K562 (cell line): ENCODE results near the gene RACGAP1. TPM values are rescaled to one million over a fixed set of nuclear protein-coding genes. Genes with fewer than 3 reads are reported as not detected.

Source experiments
- CTBP1 ChIP-seq: fragments of 450-650 bp; IDR thresholded peaks from 2 replicates; pipeline ENCODE4 v1.6.1; 2016; ENCODE audit warnings: borderline replicate concordance
- JUNB ChIP-seq: fragments of 450-650 bp; formaldehyde crosslinking; conservative IDR thresholded peaks from 2 replicates; pipeline ENCODE4 v1.4.0; 2020; ENCODE audit warnings: mild to moderate bottlenecking
- MAFK ChIP-seq: IDR thresholded peaks from 2 replicates; pipeline ENCODE4 v1.6.1; 2011; ENCODE audit warnings: low read length, improper control_type of control experiment
- NR2C1 ChIP-seq, 2 experiments: fragments of 450-650 bp; IDR thresholded peaks; 2 replicates each; pipeline ENCODE4 v1.6.1; 2017; ENCODE audit warnings: mild to moderate bottlenecking in 2 of 2, antibody characterized with exemption in 1 of 2, inconsistent platforms in 1 of 2, missing compliant biosample characterization in 1 of 2, missing genetic modification characterization in 1 of 2
- SMAD2 ChIP-seq: fragments of 150-350 bp; IDR thresholded peaks from 2 replicates; pipeline ENCODE4 v1.6.1; 2014; ENCODE audit warnings: low read depth, mild to moderate bottlenecking, low read length
- polyA plus RNA-seq, 8 experiments: library from polyadenylated mRNA; depleted of rRNA in 4 of 8; stranded (reverse) in 5 of 8; unstranded in 3 of 8; fragments of >200 nt; fragmentation: Nextera tagmentation in 2 of 8; fragmentation: Illumina TruSeq in 1 of 8; extraction: Ambion mirVana in 2 of 8; extraction: Trizol in 1 of 8; gene quantifications; 2 replicates each; pipeline versions ENCODE4 v1.2.1 to v1.2.3, GENCODE V29; 2011 to 2014; ENCODE audit warnings: inconsistent platforms in 1 of 8, missing spikeins in 1 of 8
- total RNA-seq, 7 experiments: library from RNA; depleted of rRNA in 6 of 7; stranded (reverse); fragments of >200 nt in 6 of 7; fragmentation: Illumina TruSeq in 2 of 7; extraction: Trizol in 2 of 7; gene quantifications; 2 replicates each; pipeline versions ENCODE4 v1.2.1 to v1.2.3, GENCODE V29; 2011 to 2021; ENCODE audit warnings: low replicate concordance in 1 of 7
- TF ChIP-seq, protein P1 (sequence below), 3 experiments: fragments of 200-800 bp in 1 of 3; sonication (Bioruptor generic) in 1 of 3; sonication (generic) in 1 of 3; formaldehyde crosslinking in 1 of 3; IDR thresholded peaks; 2 replicates each; pipeline versions ENCODE4 v1.6.1 to v1.8.0; 2016 to 2022; ENCODE audit warnings: mild to moderate bottlenecking in 2 of 3, missing compliant biosample characterization in 2 of 3, missing genetic modification characterization in 2 of 3, missing genetic modification reagents in 1 of 3
- TF ChIP-seq, protein P2 (sequence below): fragments of 250-450 bp; sonication (Bioruptor Pico); IDR thresholded peaks from 2 replicates; pipeline ENCODE4 v1.5.0; 2021; ENCODE audit warnings: mild to moderate bottlenecking, moderate library complexity

The RACGAP1 gene
- total and polyA plus RNA-seq, 9 of the 15 experiments (the other 6 are each of a cell fraction or from before 2014, with no cell fraction given) = 56.4 to 92.9 (median 71.8) TPM

DNA sequence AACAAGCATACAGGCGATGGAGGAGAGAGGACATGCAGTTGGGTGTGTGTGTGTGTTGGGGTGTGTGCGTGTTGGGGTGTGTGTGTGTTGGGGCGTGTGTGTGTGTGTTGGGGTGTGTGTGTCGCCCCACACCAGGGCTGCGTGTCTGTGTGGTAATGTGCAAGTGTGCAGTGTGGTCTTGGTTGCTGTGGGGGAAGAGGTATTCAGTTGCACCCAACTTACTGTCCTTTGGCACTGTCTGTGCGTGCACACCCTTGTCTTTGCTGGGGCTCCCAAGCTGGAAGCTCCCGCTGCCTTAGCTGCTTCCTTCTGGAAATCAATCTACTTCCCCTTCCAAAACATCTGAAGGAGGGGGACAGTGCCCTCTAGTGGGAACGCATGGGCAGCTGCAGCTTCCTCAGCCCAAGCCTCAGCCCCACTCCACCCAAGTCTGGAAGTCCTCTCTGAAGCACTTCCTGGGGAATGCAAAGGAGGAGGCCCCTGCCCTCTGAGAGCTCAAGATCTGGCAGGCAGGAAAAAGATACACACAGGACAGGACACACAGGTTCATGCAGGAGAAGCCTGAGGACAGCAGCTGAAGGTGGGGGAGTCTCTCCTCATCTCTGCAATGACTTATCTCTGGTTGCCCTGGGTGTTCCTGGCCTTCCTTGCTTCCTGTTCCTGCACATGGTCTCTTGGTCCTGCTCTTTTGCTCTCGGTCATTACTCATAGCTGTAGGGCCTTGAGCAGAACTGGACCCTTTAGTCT, 45.2 kb upstream of the RACGAP1 start (continued):
- TF ChIP-seq, protein P1, sequence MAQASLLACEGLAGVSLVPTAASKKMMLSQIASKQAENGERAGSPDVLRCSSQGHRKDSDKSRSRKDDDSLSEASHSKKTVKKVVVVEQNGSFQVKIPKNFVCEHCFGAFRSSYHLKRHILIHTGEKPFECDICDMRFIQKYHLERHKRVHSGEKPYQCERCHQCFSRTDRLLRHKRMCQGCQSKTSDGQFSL (CRISPR knock-in tag; IDR thresholded peaks at IDR 0.05) = no peak
- TF ChIP-seq, protein P1 (tag; IDR thresholded peaks at IDR 0.05) = no peak
- TF ChIP-seq JUNB (CRISPR knock-in tag) (no peak), MAFK (no peak), CTBP1 (peak; percentile 74; the same call in 1 of the 2 replicates), SMAD2 (no peak), NR2C1 (IDR thresholded peaks at IDR 0.05) (no peak), NR2C1 (tag; IDR thresholded peaks at IDR 0.05) (no peak)
- TF ChIP-seq, protein P2, sequence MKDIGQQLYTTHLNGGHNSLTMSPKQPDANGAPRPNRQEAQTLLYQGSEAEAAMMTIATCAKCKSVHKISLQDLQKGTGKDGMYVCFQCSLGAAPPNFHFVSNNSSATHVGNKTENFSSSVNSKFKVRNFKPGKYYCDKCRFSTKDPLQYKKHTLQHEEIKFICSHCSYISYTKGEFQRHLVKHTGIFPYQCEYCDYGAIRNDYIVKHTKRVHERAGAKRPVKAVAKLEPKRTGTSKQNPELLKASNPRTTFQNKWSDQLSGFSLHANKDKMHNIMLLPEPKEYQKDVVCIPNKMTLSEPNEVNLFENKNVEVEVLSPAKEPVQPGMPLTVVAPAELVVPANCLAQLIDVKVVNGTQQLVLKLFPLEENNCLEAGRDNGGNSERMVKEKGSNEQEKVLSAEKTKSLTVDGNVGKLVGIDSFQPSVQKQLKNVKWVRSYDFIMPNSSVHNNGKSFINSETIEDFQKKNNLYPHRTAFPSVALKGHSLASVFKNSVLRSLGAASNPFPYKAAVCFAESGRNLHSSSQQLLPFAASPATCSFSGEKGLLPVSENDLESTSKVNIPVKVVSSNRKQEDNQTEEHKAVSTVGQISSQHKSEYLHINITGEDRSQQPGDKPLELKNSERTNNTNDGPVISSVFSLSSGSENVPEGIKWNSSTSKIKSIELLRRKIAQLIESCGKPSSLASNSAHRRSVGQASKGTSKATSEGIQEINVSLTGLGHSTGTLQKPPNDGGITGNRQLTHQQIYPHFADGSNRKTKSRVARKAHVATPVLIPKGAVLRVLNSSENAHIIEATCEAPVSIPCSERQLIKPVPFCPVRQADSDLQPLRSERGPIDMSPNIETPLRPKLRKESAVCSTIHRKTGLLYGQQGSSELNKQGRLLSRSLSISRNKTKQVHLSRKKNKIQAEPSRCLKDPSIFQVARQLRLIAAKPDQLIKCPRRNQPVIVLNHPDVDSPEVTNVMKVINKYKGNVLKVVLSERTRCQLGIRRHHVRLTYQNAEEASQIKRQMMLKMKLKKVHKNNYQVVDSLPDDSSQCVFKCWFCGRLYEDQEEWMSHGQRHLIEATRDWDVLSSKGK (CRISPR knock-in tag) = no peak
